ENCODE results near the gene TRIM41. TPM values are rescaled to one million over a fixed set of nuclear protein-coding genes. Genes with fewer than 3 reads are reported as not detected.
A peak's percentile ranks its signal among the peaks of the same experiment; 100 is the strongest.

TRIM41 gene
- total and polyA plus RNA-seq, 2 of the 13 experiments (the other 11 are each of a cell fraction or from before 2014, with no cell fraction given) = 10.2 to 16.7 TPM

- 0 out of 2 replicates have a peak, but pooled peaks have one; percentile 18 for TF ChIP-seq ZNF281 (CRISPR knock-in tag; IDR thresholded peaks at IDR 0.05; ENCODE audit: borderline replicate concordance)
- peak; percentile 78 for TF ChIP-seq UBTF (CRISPR knock-in tag; IDR thresholded peaks at IDR 0.05)
- no peak for TF ChIP-seq ZNF569 (CRISPR knock-in tag; IDR thresholded peaks at IDR 0.05; ENCODE audit: borderline replicate concordance)
- TF ChIP-seq TBL1XR1 (IDR thresholded peaks at IDR 0.05; ENCODE audit: borderline replicate concordance, low read length, partially characterized antibody) = peak; percentile 54
- peak; percentile 87 for TF ChIP-seq ARID4A (CRISPR knock-in tag; IDR thresholded peaks at IDR 0.05; ENCODE audit: borderline replicate concordance)
- TF ChIP-seq ZSCAN5A (CRISPR knock-in tag; IDR thresholded peaks at IDR 0.05; ENCODE audit: borderline replicate concordance) = no peak; the same call in 1 of the 2 replicates
- TF ChIP-seq RNF219 (CRISPR knock-in tag; IDR thresholded peaks at IDR 0.05) = peak; percentile 43; the same call in 1 of the 2 replicates
- no peak for TF ChIP-seq MTF2 (CRISPR knock-in tag; IDR thresholded peaks at IDR 0.05; ENCODE audit: borderline replicate concordance)
- TF ChIP-seq RFX5 (IDR thresholded peaks at IDR 0.05; ENCODE audit: low read depth, low read length) = peak; percentile 22; the same call in 1 of the 2 replicates
- no peak for TF ChIP-seq ZNF761 (CRISPR knock-in tag; conservative IDR thresholded peaks at IDR 0.05)
- TF ChIP-seq ONECUT2 (CRISPR knock-in tag; IDR thresholded peaks at IDR 0.05) = no peak
- peak; percentile 40; the same call in 1 of the 2 replicates for TF ChIP-seq IRF9 (CRISPR knock-in tag; IDR thresholded peaks at IDR 0.05; ENCODE audit: borderline replicate concordance)
Observed at GRCh38 chr5:181243564-181244343, 20.7 kb downstream of the TRIM41 start, which contains the start of gene RACK1 (continued).
